HL-60/S4 treated with phorbol 12-myristate 13-acetate at 8.2 ng/mL for 4 days and 3 days (cell line): ENCODE measurements around the gene NFATC1.

ENCODE experiments used
- in situ Hi-C: fragments of 300-500 bp; cut with MboI; formaldehyde crosslinking; loops from 2 replicates; pipeline ENCODE4 v1.15.0; 2022; ENCODE audit warnings: low sequenced_read_pairs

Gene NFATC1

DNA sequence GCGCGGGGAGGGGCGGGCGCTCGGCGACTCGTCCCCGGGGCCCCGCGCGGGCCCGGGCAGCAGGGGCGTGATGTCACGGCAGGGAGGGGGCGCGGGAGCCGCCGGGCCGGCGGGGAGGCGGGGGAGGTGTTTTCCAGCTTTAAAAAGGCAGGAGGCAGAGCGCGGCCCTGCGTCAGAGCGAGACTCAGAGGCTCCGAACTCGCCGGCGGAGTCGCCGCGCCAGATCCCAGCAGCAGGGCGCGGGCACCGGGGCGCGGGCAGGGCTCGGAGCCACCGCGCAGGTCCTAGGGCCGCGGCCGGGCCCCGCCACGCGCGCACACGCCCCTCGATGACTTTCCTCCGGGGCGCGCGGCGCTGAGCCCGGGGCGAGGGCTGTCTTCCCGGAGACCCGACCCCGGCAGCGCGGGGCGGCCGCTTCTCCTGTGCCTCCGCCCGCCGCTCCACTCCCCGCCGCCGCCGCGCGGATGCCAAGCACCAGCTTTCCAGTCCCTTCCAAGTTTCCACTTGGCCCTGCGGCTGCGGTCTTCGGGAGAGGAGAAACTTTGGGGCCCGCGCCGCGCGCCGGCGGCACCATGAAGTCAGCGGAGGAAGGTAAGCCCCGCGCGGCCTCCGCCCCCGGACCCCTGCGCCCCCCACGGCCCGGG lies at the start of gene NFATC1:
TSS of gene NFATC1 (plus strand) at position 170 of the 644 bp plus-strand sequence. CDS start at position 465, 295 bp downstream.
- in situ Hi-C loops = no loop called here

DNA sequence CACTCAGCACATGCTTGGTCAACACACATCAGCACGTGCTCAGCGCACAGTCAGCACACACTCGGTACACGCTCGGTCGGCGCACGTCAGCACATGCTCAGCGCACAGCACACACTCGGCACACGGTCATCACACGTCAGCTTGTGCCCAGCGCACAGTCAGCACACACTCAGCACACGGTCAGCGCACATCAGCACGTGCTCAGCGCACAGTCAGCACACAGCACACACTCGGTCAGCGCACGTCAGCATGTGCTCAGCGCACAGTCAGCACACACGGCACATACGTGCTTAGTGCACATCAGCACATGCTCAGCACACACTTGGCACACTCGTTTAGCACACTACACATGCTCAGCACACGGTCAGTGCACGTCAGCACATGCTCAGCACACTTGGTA lies 49.7 kb upstream of the NFATC1 start:
- in situ Hi-C loops = no loop called here

DNA sequence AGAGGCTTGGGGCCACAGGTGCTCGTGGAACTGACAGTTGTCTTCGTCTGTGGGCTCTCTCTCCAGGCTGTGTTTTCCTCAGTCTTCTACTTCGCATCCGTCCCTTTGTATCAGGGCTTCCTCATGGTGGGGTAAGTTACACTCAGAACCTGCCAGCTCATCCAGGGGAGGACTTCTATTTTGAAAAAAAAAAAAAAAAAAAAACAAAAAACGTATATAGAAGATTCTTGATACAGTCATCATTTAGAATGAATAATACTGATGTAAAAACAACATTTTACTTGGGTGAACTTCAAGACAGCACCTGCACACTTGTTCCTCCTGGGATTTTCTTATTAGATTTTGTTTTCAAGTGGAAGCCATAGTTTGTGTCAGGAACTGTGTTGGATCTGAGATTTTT lies 47.7 kb upstream of the NFATC1 start:
- in situ Hi-C loops = no loop called here

DNA sequence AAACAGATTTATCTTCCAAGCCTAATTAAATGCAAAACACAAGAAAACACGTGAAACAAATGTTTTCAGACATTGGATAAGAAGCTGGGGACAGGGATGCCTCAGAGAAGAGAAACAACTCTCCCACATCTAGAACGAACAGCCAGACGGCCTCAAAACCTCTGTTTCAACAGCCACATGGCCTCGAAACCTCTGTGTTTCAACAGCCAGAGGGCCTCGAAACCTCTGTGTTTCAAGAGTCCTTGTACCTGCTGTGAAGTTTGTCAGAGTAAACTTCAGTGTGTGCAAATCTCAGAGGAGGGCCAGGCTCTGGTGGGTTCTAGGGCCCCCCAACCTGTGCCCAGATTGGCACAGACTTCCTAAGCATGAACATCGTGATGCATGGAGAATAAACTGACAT lies 43.3 kb upstream of the NFATC1 start:
- in situ Hi-C loops = no loop called here

DNA sequence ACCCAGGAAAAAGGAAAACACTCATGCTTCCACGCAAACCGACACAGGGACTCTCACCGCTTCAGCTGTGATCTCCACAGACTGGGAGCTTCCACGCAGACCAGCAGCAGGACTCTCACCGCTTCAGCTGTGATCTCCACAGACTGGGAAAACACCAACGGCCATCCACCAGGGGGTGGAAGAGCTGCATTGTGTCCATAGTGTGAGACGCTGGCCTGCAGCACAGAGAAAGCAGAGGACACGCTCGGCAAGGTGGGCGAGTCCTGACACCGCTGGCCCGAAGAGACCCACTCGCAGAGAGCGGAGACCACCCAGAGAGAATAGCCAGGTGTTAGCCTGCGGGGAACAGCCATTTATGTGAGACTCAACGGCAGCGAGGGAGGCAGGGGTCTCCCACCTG lies 42.5 kb upstream of the NFATC1 start:
- in situ Hi-C loops = no loop called here

DNA sequence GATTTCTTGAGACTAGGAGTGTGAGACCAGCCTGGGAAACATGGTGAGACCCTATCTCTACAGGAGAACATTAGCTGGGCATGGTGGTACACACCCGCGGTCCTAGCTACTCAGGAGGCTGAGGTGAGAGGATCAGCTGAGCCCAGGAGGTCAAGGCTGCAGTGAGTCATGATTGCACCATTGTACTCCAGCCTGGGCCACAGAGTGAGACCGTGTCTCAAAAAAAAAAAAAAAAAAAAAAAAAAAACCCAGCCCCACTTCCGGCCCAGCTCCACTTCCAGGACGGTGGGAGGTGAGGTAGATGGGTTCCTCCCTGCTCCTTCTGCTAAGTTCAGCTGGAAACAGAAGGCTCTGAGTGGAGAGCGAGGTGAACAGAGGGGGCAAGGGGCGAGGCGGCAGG lies 41.4 kb upstream of the NFATC1 start:
- in situ Hi-C loops = no loop called here

DNA sequence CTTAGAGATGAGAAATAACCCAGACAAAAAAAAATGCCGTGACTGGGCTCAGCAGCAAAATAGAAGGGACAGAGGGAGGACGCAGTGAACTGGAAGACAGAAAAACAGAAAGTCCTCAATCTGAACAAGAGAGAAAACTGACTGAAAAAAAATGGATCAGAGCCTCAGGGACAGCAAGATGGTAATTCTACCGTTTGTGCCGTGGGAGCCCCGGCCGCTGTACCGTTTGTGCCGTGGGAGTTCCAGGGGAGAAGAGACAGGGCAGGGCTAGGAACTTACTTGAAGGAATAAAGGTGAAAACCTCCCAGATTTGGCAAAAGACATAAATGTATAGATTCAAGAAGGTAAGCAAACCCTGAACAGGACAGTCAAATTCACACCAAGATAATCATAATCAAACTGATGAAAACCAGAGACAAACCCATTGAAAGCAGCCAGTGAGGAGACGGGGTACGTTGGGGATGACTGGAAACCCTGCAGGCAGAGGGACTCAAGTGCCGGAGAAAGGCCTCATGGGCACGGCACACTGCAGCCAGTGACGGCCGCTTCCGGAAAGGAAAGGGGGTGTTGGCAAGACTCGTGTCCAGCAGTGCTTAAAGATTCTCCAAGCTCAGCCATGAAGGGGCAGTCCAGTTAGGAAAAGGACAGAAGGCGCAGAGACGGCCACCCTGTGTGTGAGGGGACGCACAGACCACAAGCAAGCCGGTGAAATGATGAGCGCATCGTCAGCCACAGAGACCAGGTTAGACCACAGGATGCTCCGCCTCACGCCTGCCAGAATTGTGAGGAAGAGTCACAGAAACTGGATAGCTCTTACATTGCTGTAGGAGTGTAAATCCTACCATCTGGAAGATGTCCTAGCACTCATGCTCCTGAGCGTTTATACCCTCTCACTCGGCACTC lies 40.0 kb upstream of the NFATC1 start:
- in situ Hi-C loops = no loop called here

DNA sequence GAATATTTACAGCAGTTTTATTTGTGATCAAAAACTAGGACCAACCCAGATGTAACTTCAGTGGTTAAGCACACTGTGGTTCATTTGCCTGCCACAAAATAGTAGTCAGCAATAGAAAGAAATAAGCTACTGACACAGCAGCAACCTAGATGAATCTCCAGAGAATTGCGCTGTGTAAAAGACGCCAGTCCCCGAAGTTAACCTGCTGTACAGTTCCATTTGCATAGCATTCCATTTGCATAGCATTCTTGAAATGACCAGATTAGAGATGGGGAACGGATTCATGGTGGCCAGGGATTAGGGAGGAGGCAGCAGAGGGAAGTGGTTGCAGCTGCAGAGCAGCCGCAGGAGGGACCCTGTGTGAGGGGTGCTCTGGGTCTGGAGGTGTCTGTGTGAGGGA lies 39.3 kb upstream of the NFATC1 start:
- in situ Hi-C loops = no loop called here

DNA sequence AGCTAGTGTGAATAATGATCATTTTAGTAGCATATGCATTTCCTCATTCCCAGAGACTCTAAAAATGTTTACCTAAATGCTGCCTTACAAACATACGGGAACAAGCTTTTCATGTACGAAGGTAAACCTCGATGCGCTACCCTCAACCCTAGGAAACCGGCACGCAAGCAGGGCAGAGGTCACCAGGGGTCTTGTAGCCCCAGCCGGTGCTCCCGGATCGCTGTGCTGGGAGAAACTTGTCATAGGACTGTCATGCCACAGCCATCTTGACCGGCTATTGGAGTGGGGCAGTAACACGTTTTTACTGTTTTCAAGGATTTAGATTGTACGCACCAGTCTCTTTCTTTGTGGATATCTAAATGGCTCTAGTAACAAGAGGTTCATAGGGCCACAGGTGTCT lies 34.8 kb upstream of the NFATC1 start:
- in situ Hi-C loops = no loop called here

DNA sequence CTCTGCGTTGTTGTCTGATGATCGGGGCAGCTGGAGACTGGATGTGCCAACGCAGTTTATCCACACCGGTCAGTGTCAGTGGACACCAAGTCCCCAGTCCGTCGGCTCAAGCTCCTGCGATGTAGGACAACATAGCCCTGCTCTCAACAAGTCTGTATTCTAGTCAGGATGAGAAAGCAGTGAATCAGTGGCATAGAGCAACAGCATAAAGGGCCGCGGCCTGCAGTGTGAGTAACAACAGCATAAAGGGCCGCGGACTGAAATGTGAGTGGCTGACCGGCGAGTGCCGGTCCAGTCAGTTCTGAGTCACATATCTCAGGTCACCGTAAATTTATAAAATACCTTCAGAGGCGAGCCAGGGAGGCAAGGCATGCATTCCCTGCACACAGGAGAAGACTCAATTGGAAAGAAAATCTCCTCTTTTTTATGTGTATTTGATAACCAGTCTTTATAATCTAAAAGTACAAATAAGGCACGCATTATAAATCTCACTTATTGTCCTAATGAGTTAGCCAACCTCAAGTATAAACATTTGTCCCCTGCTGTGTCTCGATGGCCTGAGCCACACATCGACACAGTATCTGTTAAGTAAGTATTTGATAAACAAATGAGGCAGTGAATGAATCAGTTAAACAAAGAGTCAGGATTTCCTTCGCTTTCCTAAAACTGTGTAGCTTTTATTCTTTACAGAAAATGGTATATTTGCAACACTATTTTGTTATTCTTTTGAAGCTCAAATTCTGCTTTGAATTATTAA lies 33.8 kb upstream of the NFATC1 start:
- in situ Hi-C loops = no loop called here

DNA sequence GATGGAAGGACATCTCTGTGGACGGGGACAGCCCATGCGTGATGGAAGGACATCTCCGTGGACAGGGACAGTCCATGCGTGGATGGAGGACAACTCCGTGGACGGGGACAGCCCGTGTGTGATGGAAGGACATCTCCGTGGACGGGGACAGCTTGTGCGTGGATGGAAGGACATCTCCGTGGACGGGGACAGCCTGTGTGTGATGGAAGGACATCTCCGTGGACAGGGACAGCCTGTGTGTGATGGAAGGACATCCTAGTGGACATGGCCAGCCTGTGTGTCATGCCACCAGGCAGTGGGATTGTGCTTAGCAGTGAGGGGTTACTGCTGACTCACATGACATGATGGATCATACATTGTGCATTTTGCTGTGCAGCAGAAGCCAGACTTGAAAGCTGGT lies 30.0 kb upstream of the NFATC1 start:
- in situ Hi-C loops = no loop called here

DNA sequence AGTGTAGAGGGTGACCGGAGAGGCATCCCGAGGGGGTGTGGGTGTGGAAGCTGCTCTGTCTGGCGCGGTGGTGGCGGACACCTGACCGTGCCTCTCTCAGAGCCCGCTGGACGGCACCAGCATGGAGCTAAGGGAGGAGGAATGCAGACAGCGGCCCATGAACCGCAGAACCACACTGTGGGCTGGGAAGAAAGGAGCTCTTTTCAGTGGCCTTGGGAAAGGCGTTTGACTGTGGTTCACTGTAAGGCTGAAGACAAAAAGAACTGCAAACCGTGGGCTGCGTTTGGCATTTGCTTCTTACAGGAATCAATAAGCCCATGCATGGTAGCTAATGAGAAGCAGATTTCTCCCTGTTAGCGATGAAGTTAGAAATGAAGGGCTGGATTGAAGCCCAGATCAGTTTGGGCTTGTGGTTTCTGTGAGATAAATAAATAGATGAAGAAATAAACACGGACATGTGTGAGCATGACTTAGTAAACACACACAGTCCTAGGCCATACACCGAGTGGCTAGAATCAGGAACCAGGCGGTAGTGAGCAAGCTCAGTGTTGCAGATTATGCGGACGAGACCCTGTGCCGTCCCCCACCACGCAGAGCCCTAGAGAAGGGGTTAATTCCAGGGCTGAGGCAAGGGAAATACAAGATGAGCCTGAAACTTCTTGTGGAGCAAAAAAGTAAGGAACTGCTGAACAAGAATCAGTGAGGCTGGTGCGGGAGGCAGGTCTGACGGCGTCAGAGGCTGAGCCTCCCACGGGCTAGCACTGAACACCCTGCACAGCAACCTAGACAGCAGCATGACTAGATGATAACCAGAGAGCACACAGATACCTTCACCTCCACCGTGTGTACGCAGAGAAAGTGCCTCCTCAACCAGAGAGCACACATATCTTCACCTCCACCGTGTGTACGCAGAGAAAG lies 29.3 kb upstream of the NFATC1 start:
- in situ Hi-C loops = no loop called here

DNA sequence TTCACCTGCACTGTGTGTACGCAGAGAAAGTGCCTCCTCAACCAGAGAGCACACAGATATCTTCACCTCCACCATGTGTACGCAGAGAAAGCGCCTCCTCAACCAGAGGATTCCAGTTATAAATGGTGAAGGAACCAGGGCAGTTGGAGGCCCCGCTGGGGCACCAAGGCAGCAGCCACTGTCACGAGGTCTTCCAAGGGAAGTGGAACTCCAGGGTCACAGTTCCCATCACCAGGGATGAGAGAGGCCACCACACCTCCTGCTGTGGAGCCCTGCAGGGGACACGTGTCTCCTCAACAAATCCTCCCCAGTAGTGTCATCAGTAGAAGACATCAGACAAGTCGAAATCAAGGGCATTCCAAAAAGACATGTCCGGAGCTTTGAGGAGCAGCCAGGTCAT lies 28.2 kb upstream of the NFATC1 start:
- in situ Hi-C loops = no loop called here

DNA sequence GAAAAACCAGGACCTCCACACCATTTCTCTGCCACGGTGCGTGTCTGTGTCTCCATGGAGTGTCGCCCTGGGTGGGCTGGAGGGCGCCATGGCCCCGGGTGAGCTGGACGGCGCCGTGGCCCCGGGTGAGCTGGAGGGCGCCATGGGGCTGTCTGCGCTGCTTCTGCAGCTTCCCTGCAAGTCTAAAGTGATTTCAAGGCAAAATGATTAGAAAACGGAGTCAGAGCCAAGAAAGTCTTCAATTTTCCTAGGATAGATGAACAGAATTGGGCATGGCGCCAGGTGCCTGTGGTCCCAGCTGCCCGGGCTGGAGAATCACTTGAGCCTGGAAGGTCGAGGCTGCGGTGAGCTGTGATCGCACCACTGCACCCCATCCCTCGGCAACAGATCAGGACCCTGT lies 27.7 kb upstream of the NFATC1 start:
- in situ Hi-C loops = no loop called here

DNA sequence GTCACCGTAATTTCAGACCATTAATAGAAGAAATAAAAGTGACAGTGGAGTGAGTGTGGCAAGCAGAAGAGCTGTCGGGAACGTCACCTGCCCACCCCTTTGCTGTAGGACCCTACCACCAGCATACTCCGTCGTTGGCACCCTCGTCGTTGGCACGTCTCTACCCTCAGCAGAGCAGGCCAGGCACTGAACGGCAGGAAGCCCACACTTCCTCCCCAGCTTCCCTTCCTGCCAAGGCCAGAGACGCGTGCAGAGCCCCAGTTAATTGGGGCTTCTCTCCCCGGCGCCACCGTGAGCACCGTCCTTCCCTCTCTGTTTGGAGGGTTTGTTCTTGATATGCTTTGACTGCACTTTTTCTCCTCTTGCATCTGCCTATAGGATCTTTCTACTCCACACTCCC lies 27.0 kb upstream of the NFATC1 start:
- in situ Hi-C loops = no loop called here

DNA sequence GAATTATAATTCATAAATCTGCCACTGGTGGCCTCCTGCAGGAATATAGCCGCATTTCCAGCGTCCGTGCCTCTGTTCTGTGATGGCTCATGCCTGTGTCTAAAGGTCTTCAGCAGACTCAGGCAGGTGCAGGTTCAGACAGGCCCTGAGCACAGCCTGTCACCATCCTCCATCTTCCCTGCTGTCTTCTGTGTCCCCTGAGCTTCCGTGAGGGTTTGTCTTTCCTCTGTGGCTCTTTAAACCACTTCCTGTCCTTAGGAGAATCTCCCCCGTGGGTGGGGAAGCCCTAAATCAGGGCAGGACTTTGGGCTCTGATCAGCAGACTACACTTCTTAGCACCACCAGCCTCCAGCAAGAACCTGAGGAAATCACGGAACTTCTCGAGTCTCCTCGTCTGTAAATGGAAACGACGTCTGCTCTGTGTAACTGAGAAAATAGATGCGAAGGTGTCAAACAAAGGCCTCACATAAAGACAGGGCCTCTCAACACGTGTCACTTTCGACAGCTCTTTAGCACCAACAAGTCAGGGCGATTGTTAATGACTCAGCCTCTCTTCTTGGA lies 24.1 kb upstream of the NFATC1 start:
- in situ Hi-C loops = no loop called here

DNA sequence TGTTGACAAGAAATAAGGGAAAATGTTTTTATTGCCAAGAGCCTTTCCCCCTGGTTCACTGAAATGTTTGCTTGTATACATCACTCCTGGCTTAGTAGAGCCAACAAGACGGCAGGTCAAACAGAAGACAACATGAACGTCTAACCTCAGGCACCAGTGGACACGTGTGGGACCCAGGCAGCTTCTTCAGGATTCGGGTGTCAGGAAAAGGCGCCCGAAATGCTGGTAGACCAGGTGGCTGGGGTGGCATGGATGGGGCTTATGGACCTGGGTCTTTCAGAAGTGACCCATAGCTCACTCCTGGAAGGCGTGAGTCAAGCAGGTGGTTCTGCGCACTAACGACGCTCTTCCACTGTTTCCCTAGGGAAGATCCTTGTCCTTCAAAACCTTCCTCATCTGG lies 23.3 kb upstream of the NFATC1 start:
- in situ Hi-C loops = no loop called here

DNA sequence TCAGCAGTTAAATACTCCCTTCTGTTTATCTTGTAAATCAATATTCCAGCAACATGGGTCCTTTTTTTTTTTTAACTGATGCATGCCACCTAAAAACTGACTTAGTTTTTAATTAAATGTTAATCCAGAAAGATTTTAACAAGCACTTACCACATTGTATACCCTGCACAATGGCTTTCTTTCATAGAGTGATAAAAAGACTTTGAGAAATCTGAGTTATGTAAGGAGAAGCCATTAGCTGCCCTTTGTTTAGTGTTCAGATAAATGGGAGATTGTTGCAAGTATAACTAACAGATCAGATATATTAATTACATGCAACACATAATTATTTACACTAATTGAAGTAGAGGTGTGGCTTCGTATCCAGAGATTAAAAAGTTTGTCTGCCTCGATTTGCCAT lies 22.7 kb upstream of the NFATC1 start:
- in situ Hi-C loops = no loop called here

DNA sequence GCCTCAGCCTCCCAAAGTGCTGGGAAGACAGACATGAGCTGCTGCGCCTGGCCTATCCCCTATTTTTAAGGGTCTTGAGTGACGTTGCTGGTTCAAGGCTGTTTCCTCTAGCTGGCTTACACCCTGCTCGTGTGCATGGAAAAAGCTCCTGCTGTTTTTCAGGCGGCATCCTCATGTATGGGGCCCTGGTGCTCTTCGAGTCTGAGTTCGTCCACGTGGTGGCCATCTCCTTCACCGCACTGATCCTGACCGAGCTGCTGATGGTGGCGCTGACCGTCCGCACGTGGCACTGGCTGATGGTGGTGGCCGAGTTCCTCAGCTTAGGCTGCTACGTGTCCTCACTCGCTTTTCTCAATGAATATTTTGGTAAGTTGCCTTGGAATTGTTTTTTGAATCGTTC lies 22.0 kb upstream of the NFATC1 start:
- in situ Hi-C loops = no loop called here

DNA sequence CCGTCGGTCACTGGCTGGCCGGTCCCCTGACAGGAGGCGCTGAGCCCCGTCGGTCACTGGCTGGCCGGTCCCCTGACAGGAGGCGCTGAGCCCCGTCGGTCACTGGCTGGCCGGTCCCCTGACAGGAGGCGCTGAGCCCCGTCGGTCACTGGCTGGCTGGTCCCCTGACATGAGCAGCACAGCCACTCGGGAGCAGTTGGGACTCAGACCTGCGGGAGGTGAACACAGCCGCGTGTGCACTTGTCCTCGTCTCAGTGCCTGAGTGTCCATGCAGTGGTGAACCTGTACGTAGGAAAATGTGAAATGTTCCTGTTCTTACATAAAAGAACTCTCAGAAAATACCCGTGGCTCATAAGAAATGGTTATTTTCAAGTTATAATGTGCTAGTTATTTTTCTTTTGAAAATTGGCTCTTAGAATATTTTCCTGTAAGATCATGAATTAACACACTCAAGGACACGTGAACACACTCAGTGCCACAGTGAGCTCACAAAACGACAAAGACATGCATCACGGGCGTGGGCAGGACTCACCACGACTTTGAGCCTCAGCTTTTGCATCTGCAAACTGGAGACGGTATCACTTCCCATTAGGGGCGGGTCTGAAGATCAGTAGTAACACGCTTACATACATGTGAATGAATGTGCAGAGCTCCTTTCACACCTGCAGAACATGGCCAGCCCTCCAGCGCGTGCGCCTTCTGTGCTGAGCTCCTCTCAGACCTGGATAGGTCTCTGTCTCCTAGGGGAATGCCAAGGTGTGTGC lies 21.1 kb upstream of the NFATC1 start:
- in situ Hi-C loops = no loop called here
